ENCODE results near the gene MYB.
"Not testable (repeated sequence)": the region's sequence is repeated elsewhere in the genome, so short reads cannot be mapped to it uniquely, and the experiment has no call there.

Gene MYB

GRCh38 chr6:135234492-135234780 is 53.3 kb downstream of the MYB start:
- TF ChIP-seq CTCF (IDR thresholded peaks at IDR 0.05; ENCODE audit: control insufficient read depth, extremely low read depth, insufficient read depth): no peak
- no peak overlapping the region for H3K4me3 ChIP-seq (ENCODE audit: low read depth, low read length)
- DNase-seq (ENCODE audit: low read depth): no peak

GRCh38 chr6:135235716-135236115 is 54.6 kb downstream of the MYB start:
- H3K4me3 ChIP-seq (ENCODE audit: low read depth, low read length): no peak overlapping the region
- no peak for TF ChIP-seq CTCF (IDR thresholded peaks at IDR 0.05; ENCODE audit: control insufficient read depth, extremely low read depth, insufficient read depth)
- no peak for DNase-seq (ENCODE audit: low read depth)

GRCh38 chr6:135236319-135236718 is 55.2 kb downstream of the MYB start:
- H3K4me3 ChIP-seq (ENCODE audit: low read depth, low read length): no peak overlapping the region
- DNase-seq (ENCODE audit: low read depth): no peak
- no peak for TF ChIP-seq CTCF (IDR thresholded peaks at IDR 0.05; ENCODE audit: control insufficient read depth, extremely low read depth, insufficient read depth)

- DNase-seq (ENCODE audit: low read depth): no peak
- H3K4me3 ChIP-seq (ENCODE audit: low read depth, low read length): no peak overlapping the region
- no peak for TF ChIP-seq CTCF (IDR thresholded peaks at IDR 0.05; ENCODE audit: control insufficient read depth, extremely low read depth, insufficient read depth)
Observed at GRCh38 chr6:135236732-135237131, 55.6 kb downstream of the MYB start.

- TF ChIP-seq CTCF (IDR thresholded peaks at IDR 0.05; ENCODE audit: control insufficient read depth, extremely low read depth, insufficient read depth): no peak
- no peak for DNase-seq (ENCODE audit: low read depth)
- no peak overlapping the region for H3K4me3 ChIP-seq (ENCODE audit: low read depth, low read length)
Observed at GRCh38 chr6:135240711-135241110, 59.6 kb downstream of the MYB start.

GRCh38 chr6:135243871-135244796 is 63.0 kb downstream of the MYB start:
- DNase-seq (ENCODE audit: low read depth): no peak
- H3K4me3 ChIP-seq (ENCODE audit: low read depth, low read length): no peak overlapping the region
- no peak for TF ChIP-seq CTCF (IDR thresholded peaks at IDR 0.05; ENCODE audit: control insufficient read depth, extremely low read depth, insufficient read depth)

GRCh38 chr6:135244805-135245204 is 63.7 kb downstream of the MYB start:
- TF ChIP-seq CTCF (IDR thresholded peaks at IDR 0.05; ENCODE audit: control insufficient read depth, extremely low read depth, insufficient read depth): no peak
- H3K4me3 ChIP-seq (ENCODE audit: low read depth, low read length): no peak overlapping the region
- no peak for DNase-seq (ENCODE audit: low read depth)

- not testable (repeated sequence) for H3K4me3 ChIP-seq (ENCODE audit: low read depth, low read length); DNase-seq (ENCODE audit: low read depth)
Observed at GRCh38 chr6:135246412-135247012, 65.4 kb downstream of the MYB start.

Measured in LNCaP clone FGC (cell line).